OCI-LY3 (cell line): ENCODE measurements around the gene ZFYVE21.

Source experiments
- H2AFZ ChIP-seq: fragments of 200-600, 300-600 bp; shearing (Covaris generic); 2 replicates; pipeline ENCODE4 v1.6.0; 2014; ENCODE audit warnings: antibody characterized with exemption, low read depth, low read length
- H3K27ac ChIP-seq: fragments of 200-600, 300-600 bp; sonication (generic); 2 replicates; pipeline ENCODE4 v1.5.1; 2014; ENCODE audit warnings: mild to moderate bottlenecking, low read length, moderate library complexity, mixed read lengths
- H3K27me3 ChIP-seq: fragments of 200-600, 300-600 bp; sonication (generic); 2 replicates; pipeline ENCODE4 v1.6.1; 2014; ENCODE audit warnings: low read depth, low read length, mixed read lengths
- H3K36me3 ChIP-seq: fragments of 200-600, 300-600 bp; sonication (generic); replicated peaks from 2 replicates; pipeline ENCODE3; 2014; ENCODE audit warnings: low read depth, low read length, mixed read lengths
- H3K4me1 ChIP-seq: fragments of 300-600, 200-600 bp; sonication (generic); 2 replicates; pipeline ENCODE4 v1.6.1; 2014; ENCODE audit warnings: low read length, mixed read lengths
- H3K4me2 ChIP-seq: fragments of 200-600, 300-600 bp; sonication (generic); 2 replicates; pipeline ENCODE4 v1.6.1; 2014; ENCODE audit warnings: low read length, mixed read lengths
- H3K4me3 ChIP-seq: fragments of 300-600, 200-600 bp; sonication (generic); 2 replicates; pipeline ENCODE4 v1.5.1; 2014; ENCODE audit warnings: antibody characterized with exemption, mild to moderate bottlenecking, low read length, moderate library complexity
- H3K79me2 ChIP-seq: fragments of 300-600, 200-600 bp; shearing (Covaris generic); 2 replicates; pipeline ENCODE4 v1.6.1; 2014; ENCODE audit warnings: mild to moderate bottlenecking, low read length, mixed read lengths
- H3K9ac ChIP-seq: fragments of 300-600, 200-600 bp; shearing (Covaris generic); 2 replicates; pipeline ENCODE4 v1.6.0; 2014; ENCODE audit warnings: mild to moderate bottlenecking, low read length, moderate library complexity
- H3K9me3 ChIP-seq: fragments of 200-600, 300-600 bp; shearing (Covaris generic); 2 replicates; pipeline ENCODE4 v1.6.1; 2014; ENCODE audit warnings: low read length, mixed read lengths; ENCODE audit not compliant: insufficient read depth
- H4K20me1 ChIP-seq: fragments of 200-600, 300-600 bp; sonication (generic); 2 replicates; pipeline ENCODE4 v1.6.1; 2016; ENCODE audit warnings: low read length, mixed read lengths; ENCODE audit not compliant: insufficient read depth
- CTCF ChIP-seq: fragments of 200-600, 300-600 bp; sonication (generic); IDR thresholded peaks from 2 replicates; pipeline ENCODE4 v1.5.1; 2014; ENCODE audit warnings: antibody characterized with exemption, low read length, low read depth
- EZH2phosphoT487 ChIP-seq: fragments of 200-600 bp; shearing (Covaris generic); IDR thresholded peaks from 2 replicates; pipeline ENCODE4 v1.6.1; 2018; ENCODE audit warnings: antibody characterized with exemption, mixed run types, low read depth

The ZFYVE21 gene

GRCh38 chr14:103726474-103726873, 10.9 kb downstream of the ZFYVE21 start:
- Histone ChIP-seq H3K27ac (no peak overlapping the region), H3K79me2 (no peaks in the 10 kb centered on the region; the same call in 1 of the 2 replicates), H3K4me1 (no peaks in the 10 kb centered on the region), H2AFZ (no peak overlapping the region), H3K4me3 (no peak overlapping the region), H4K20me1 (0 out of 2 replicates have a peak, but pooled peaks cover 6% of the 10 kb centered on the region), H3K9ac (no peak overlapping the region), H3K4me2 (no peak overlapping the region), H3K9me3 (no peaks in the 10 kb centered on the region), H3K36me3 (peaks cover 3% of the 10 kb centered on the region), H3K27me3 (no peaks in the 10 kb centered on the region)
- TF ChIP-seq CTCF (no peak), EZH2phosphoT487 (no peak)

- Histone ChIP-seq H3K79me2 (no peaks in the 10 kb centered on the region; the same call in 1 of the 2 replicates), H3K4me3 (no peak overlapping the region), H3K27me3 (no peaks in the 10 kb centered on the region), H3K36me3 (peaks cover 3% of the 10 kb centered on the region), H2AFZ (no peak overlapping the region), H3K4me2 (no peak overlapping the region), H3K4me1 (no peaks in the 10 kb centered on the region), H3K27ac (no peak overlapping the region), H4K20me1 (0 out of 2 replicates have a peak, but pooled peaks cover 6% of the 10 kb centered on the region), H3K9me3 (no peaks in the 10 kb centered on the region), H3K9ac (no peak overlapping the region)
- TF ChIP-seq EZH2phosphoT487 (no peak), CTCF (no peak)
Measured at GRCh38 chr14:103727313-103727980, 11.8 kb downstream of the ZFYVE21 start.

- Histone ChIP-seq H3K79me2 (no peaks in the 10 kb centered on the region; the same call in 1 of the 2 replicates), H3K27ac (no peak overlapping the region), H3K9ac (no peak overlapping the region), H3K4me2 (no peak overlapping the region), H3K27me3 (no peaks in the 10 kb centered on the region), H4K20me1 (0 out of 2 replicates have a peak, but pooled peaks cover 5% of the 10 kb centered on the region), H3K9me3 (no peaks in the 10 kb centered on the region), H3K36me3 (peaks cover 3% of the 10 kb centered on the region), H3K4me1 (no peaks in the 10 kb centered on the region), H3K4me3 (no peak overlapping the region), H2AFZ (no peak overlapping the region)
- TF ChIP-seq EZH2phosphoT487 (no peak), CTCF (no peak)
Measured at GRCh38 chr14:103728141-103728540, 12.5 kb downstream of the ZFYVE21 start.

- H3K4me2 ChIP-seq: no peak overlapping the region
- H3K79me2 ChIP-seq: no peaks in the 10 kb centered on the region
- H3K27ac ChIP-seq: no peak overlapping the region
- H3K9ac ChIP-seq: no peak overlapping the region
- H3K4me1 ChIP-seq: no peaks in the 10 kb centered on the region
- no peaks in the 10 kb centered on the region for H3K9me3 ChIP-seq
- H3K36me3 ChIP-seq: peaks cover 3% of the 10 kb centered on the region
- H2AFZ ChIP-seq: no peak overlapping the region
- H3K27me3 ChIP-seq: no peaks in the 10 kb centered on the region
- H4K20me1 ChIP-seq: no peaks in the 10 kb centered on the region
- no peak for TF ChIP-seq CTCF
- TF ChIP-seq EZH2phosphoT487: no peak
- no peak overlapping the region for H3K4me3 ChIP-seq
Measured at GRCh38 chr14:103728721-103729120, 13.1 kb downstream of the ZFYVE21 start.
